Osteoblast (primary cell): ENCODE measurements around the gene RREB1. TPM values are rescaled to one million over a fixed set of nuclear protein-coding genes. Genes with fewer than 3 reads are reported as not detected.

Experiments used
- DNase-seq: peaks from one replicate; pipeline ENCODE4 v3.0.0; 2011; ENCODE audit warnings: low spot score, mixed read lengths; ENCODE audit not compliant: insufficient read length; ENCODE audit errors: missing footprints
- H2AFZ ChIP-seq: 2 replicates; pipeline ENCODE4 v1.6.0; 2011; ENCODE audit warnings: mild to moderate bottlenecking, low read length
- H3K27ac ChIP-seq: 2 replicates; pipeline ENCODE4 v1.5.1; 2011; ENCODE audit warnings: mild to moderate bottlenecking, low read depth, low read length, moderate library complexity
- H3K27me3 ChIP-seq: 2 replicates; pipeline ENCODE4 v1.6.0; 2012; ENCODE audit warnings: mild to moderate bottlenecking, control low read depth, inconsistent platforms, low read length, moderate library complexity; ENCODE audit not compliant: insufficient read depth
- H3K36me3 ChIP-seq: 2 replicates; pipeline ENCODE4 v1.5.1; 2011; ENCODE audit warnings: mild to moderate bottlenecking, low read length, control low read depth, moderate library complexity; ENCODE audit not compliant: insufficient read depth
- H3K4me1 ChIP-seq: 2 replicates; pipeline ENCODE4 v1.5.1; 2011; ENCODE audit warnings: mild to moderate bottlenecking, low read length, control low read depth, moderate library complexity; ENCODE audit not compliant: insufficient read depth
- H3K4me2 ChIP-seq: 2 replicates; pipeline ENCODE4 v1.6.0; 2011; ENCODE audit warnings: mild to moderate bottlenecking, low read length; ENCODE audit not compliant: insufficient read depth
- H3K4me3 ChIP-seq: fragments of 200-600 bp; sonication (generic); 3 replicates; pipeline ENCODE4 v1.5.1; 2012; ENCODE audit warnings: mild to moderate bottlenecking, low read length, inconsistent platforms; ENCODE audit not compliant: insufficient read depth
- H3K79me2 ChIP-seq: 2 replicates; pipeline ENCODE4 v1.6.0; 2012; ENCODE audit warnings: mild to moderate bottlenecking, low read length, control low read depth, inconsistent platforms; ENCODE audit not compliant: insufficient read depth
- H3K9me3 ChIP-seq: 2 replicates; pipeline ENCODE4 v1.5.1; 2011; ENCODE audit warnings: low read depth, low read length, control low read depth
- H4K20me1 ChIP-seq: 2 replicates; pipeline ENCODE4 v1.6.0; 2012; ENCODE audit warnings: mild to moderate bottlenecking, low read length, control low read depth; ENCODE audit not compliant: insufficient read depth
- CTCF ChIP-seq: IDR thresholded peaks from 2 replicates; pipeline ENCODE4 v1.5.1; 2011; ENCODE audit warnings: mild to moderate bottlenecking, low read depth, low read length, moderate library complexity; ENCODE audit errors: extremely low read depth
- total RNA-seq: library from RNA; depleted of rRNA; stranded (reverse); fragments of >200 nt; gene quantifications from 2 replicates; pipeline ENCODE4 v1.2.3, GENCODE V29; 2012

Gene RREB1
- total RNA-seq, 1 donor, result 29.3 TPM

GRCh38 chr6:7100072-7100752 is 7.5 kb upstream of the RREB1 start:
- DNase-seq, result no peak
- Histone ChIP-seq H3K27ac (no peak overlapping the region), H3K27me3 (no peaks in the 10 kb centered on the region), H4K20me1 (no peaks in the 10 kb centered on the region), H3K4me1 (no peaks in the 10 kb centered on the region), H3K4me3 (no peak overlapping the region), H2AFZ (no peak overlapping the region), H3K4me2 (no peak overlapping the region), H3K36me3 (no peaks in the 10 kb centered on the region), H3K9me3 (no peaks in the 10 kb centered on the region), H3K79me2 (no peaks in the 10 kb centered on the region)
- TF ChIP-seq CTCF, result no peak

- Histone ChIP-seq H3K9me3 (no peaks in the 10 kb centered on the region), H3K79me2 (no peaks in the 10 kb centered on the region), H3K4me3 (no peak overlapping the region), H3K27me3 (no peaks in the 10 kb centered on the region), H3K4me2 (no peak overlapping the region), H3K4me1 (no peaks in the 10 kb centered on the region), H4K20me1 (no peaks in the 10 kb centered on the region), H3K36me3 (no peaks in the 10 kb centered on the region), H3K27ac (no peak overlapping the region), H2AFZ (no peak overlapping the region)
- no peak for TF ChIP-seq CTCF
- no peak for DNase-seq
Observed at GRCh38 chr6:7100753-7101081, 7.0 kb upstream of the RREB1 start.

GRCh38 chr6:7101290-7101689 is 6.5 kb upstream of the RREB1 start:
- Histone ChIP-seq H3K79me2 (no peaks in the 10 kb centered on the region), H3K27ac (no peak overlapping the region), H3K4me1 (no peaks in the 10 kb centered on the region), H3K4me2 (no peak overlapping the region), H3K4me3 (no peak overlapping the region), H3K27me3 (no peaks in the 10 kb centered on the region), H2AFZ (no peak overlapping the region), H3K9me3 (no peaks in the 10 kb centered on the region), H4K20me1 (no peaks in the 10 kb centered on the region), H3K36me3 (no peaks in the 10 kb centered on the region)
- no peak for TF ChIP-seq CTCF
- DNase-seq, result no peak

GRCh38 chr6:7104752-7105151 is 3.0 kb upstream of the RREB1 start:
- Histone ChIP-seq H3K79me2 (peaks cover 11% of the 10 kb centered on the region), H3K4me2 (no peak overlapping the region), H3K27me3 (no peaks in the 10 kb centered on the region), H3K9me3 (no peaks in the 10 kb centered on the region), H3K4me1 (peaks cover 9% of the 10 kb centered on the region), H3K27ac (no peak overlapping the region), H3K36me3 (no peaks in the 10 kb centered on the region), H3K4me3 (no peak overlapping the region), H4K20me1 (peaks cover 3% of the 10 kb centered on the region), H2AFZ (no peak overlapping the region)
- TF ChIP-seq CTCF, result no peak
- no peak for DNase-seq
